Spleen (tissue), 11 donors: ENCODE measurements around the gene SMARCA4. TPM values are rescaled to one million over a fixed set of nuclear protein-coding genes. Genes with fewer than 3 reads are reported as not detected.
A peak's percentile ranks its signal among the peaks of the same experiment; 100 is the strongest.

ENCODE experiments used
- DNase-seq: peaks from one replicate; pipeline ENCODE4 v3.0.0-alpha.2; 2020
- H3K27ac ChIP-seq, 8 donors: fragments of 200-600 bp; sonication (generic) in 7 of 8; 1 replicate in 4 of 8; 2 replicates in 4 of 8; pipeline versions ENCODE4 v1.5.0 to v1.8.0; 2016 to 2021; ENCODE audit warnings: inconsistent platforms in 4 of 8, mild to moderate bottlenecking in 4 of 8, moderate library complexity in 1 of 8
- H3K27me3 ChIP-seq, 7 donors: fragments of 200-600 bp; sonication (generic) in 6 of 7; replicated peaks in 1 of 7; 1 replicate in 4 of 7; 2 replicates in 3 of 7; pipeline versions ENCODE4 v1.5.0 to v1.8.0; 2016 to 2021; ENCODE audit warnings: inconsistent platforms in 3 of 7, mild to moderate bottlenecking in 1 of 7
- H3K36me3 ChIP-seq, 6 donors: fragments of 200-600 bp; sonication (generic) in 5 of 6; 1 replicate in 4 of 6; 2 replicates in 2 of 6; pipeline versions ENCODE4 v1.5.0 to v1.8.0; 2016 to 2021; ENCODE audit warnings: inconsistent platforms in 2 of 6
- H3K4me1 ChIP-seq, 6 donors: fragments of 200-600 bp; sonication (generic) in 5 of 6; 1 replicate in 3 of 6; 2 replicates in 3 of 6; pipeline versions ENCODE4 v1.5.0 to v1.8.0; 2016 to 2021; ENCODE audit warnings: inconsistent platforms in 3 of 6
- H3K4me3 ChIP-seq, 8 donors: fragments of 200-600 bp; sonication (generic) in 7 of 8; 1 replicate in 4 of 8; 2 replicates in 4 of 8; pipeline versions ENCODE4 v1.5.0 to v1.8.0; 2016 to 2021; ENCODE audit warnings: inconsistent platforms in 4 of 8, mild to moderate bottlenecking in 4 of 8, moderate library complexity in 2 of 8
- H3K9me3 ChIP-seq, 8 donors: fragments of 200-600 bp; sonication (generic) in 7 of 8; 1 replicate in 4 of 8; 2 replicates in 4 of 8; pipeline versions ENCODE4 v1.5.0 to v1.8.0; 2016 to 2021; ENCODE audit warnings: inconsistent platforms in 4 of 8
- POLR2A ChIP-seq, 3 donors: fragments of 450-650 bp; IDR thresholded peaks; one replicate each; pipeline ENCODE4 v1.5.1; 2017; ENCODE audit warnings: antibody characterized with exemption in 3 of 3, mild to moderate bottlenecking in 1 of 3
- POLR2AphosphoS5 ChIP-seq, 3 donors: sonication (generic); formaldehyde crosslinking; IDR thresholded peaks; one replicate each; pipeline ENCODE4 v1.5.1; 2017; ENCODE audit warnings: antibody characterized with exemption in 3 of 3
- WGBS, 5 donors: extraction: QIAGEN DNeasy Blood & Tissue Kit in 3 of 5; methylation state at CpG; one replicate each; pipeline versions ENCODE4 v1.1.5 to v1.1.7; 2013 to 2018; 5-methylcytosine and 5-hydroxymethylcytosine counted together
- intact Hi-C: fragments of 100-400 bp; cut with DNase I; formaldehyde crosslinking; loops from one replicate; pipeline ENCODE4 v1.15.0; 2023; ENCODE audit warnings: low total_unique reads
- polyA plus RNA-seq, 3 donors: library from polyadenylated mRNA; stranded (reverse); fragments of 200-250 nt; gene quantifications; one replicate each; pipeline ENCODE4 v1.2.1, GENCODE V29; 2013
- total RNA-seq, 7 donors: library from RNA; depleted of rRNA in 3 of 7; stranded (reverse); fragments of >200 nt in 3 of 7; fragmentation: NEBNext Ultra II Directional in 4 of 7; extraction: Animal tissue kit (Norgen Biotek cat#: 25700) in 4 of 7; gene quantifications; one replicate each; pipeline versions ENCODE4 v1.1.0 to v1.2.1, GENCODE V29; 2016 to 2021
- TF ChIP-seq, protein P1 (sequence below), 11 experiments: fragments of 200-600 bp in 7 of 11; fragments of 450-650 bp in 4 of 11; sonication (generic) in 4 of 11; IDR thresholded peaks in 8 of 11; conservative IDR thresholded peaks in 3 of 11; 1 replicate in 7 of 11; 2 replicates in 4 of 11; pipeline versions ENCODE4 v1.4.0 to v1.8.0; 2016 to 2021; ENCODE audit warnings: antibody characterized with exemption in 11 of 11, inconsistent platforms in 4 of 11, mild to moderate bottlenecking in 1 of 11
- donor health status: healthy with polysubstance abuse.
- donor health status: DM: no; HTN: no; CAD: no; lungs with moderate emphysema.
- donor health status: DM: no; HTN: no; CAD: no.
- donor health status: Bipolar disorder and iron deficiency.
- donor health status: healthy.
- donor health status: DM: no; HTN: no; CAD: no.
- donor health status: DM: yes; HTN: yes; CAD: no.

SMARCA4 gene
- total and polyA plus RNA-seq, 10 donors: 41.6 to 95.6 (median 65.8) TPM

DNA sequence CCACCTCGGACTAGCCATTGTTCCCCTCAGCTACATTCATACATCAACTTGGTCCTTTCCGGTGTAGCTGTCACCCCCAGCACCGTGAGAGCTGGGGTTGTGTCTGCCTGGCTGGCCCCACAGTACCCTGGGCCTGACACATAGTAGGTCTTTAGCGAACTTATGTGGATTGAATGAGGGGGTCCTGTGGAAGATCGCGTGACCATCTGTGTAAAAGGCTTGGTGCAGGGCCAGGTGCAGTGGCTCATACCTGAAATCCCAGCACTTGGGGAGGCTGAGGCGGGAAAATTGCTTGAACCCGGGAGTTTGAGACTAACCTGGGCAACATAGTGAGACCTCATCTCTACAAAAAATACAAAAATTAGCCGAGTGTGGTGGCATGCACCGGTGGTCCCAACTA lies 2.0 kb downstream of the SMARCA4 start:
- intact Hi-C loops: no loop called here
- H3K27ac ChIP-seq: peak overlapping the region in 5 of 8 donors; percentile 20 to 97 (median 94)
- no peak for DNase-seq
- no peaks in the 10 kb centered on the region for H3K36me3 ChIP-seq
- no peaks in the 10 kb centered on the region for H3K9me3 ChIP-seq
- TF ChIP-seq POLR2AphosphoS5 (IDR thresholded peaks at IDR 0.05) (no peak), POLR2A (IDR thresholded peaks at IDR 0.05) (no peak)
- TF ChIP-seq, protein P1, sequence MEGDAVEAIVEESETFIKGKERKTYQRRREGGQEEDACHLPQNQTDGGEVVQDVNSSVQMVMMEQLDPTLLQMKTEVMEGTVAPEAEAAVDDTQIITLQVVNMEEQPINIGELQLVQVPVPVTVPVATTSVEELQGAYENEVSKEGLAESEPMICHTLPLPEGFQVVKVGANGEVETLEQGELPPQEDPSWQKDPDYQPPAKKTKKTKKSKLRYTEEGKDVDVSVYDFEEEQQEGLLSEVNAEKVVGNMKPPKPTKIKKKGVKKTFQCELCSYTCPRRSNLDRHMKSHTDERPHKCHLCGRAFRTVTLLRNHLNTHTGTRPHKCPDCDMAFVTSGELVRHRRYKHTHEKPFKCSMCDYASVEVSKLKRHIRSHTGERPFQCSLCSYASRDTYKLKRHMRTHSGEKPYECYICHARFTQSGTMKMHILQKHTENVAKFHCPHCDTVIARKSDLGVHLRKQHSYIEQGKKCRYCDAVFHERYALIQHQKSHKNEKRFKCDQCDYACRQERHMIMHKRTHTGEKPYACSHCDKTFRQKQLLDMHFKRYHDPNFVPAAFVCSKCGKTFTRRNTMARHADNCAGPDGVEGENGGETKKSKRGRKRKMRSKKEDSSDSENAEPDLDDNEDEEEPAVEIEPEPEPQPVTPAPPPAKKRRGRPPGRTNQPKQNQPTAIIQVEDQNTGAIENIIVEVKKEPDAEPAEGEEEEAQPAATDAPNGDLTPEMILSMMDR (IDR thresholded peaks at IDR 0.05 in 8 of 11, conservative IDR thresholded peaks at IDR 0.05 in 3 of 11): no peak
- H3K4me1 ChIP-seq: peaks cover 21 to 76% (median 51%) of the 10 kb centered on the region in 6 donors
- no peaks in the 10 kb centered on the region for H3K27me3 ChIP-seq
- peak overlapping the region in 1 of 8 donors; percentile 92 for H3K4me3 ChIP-seq
- 82 to 87% (median 84%) methylated on average over 10 of the region's 10 CpGs for WGBS, 5 donors

DNA sequence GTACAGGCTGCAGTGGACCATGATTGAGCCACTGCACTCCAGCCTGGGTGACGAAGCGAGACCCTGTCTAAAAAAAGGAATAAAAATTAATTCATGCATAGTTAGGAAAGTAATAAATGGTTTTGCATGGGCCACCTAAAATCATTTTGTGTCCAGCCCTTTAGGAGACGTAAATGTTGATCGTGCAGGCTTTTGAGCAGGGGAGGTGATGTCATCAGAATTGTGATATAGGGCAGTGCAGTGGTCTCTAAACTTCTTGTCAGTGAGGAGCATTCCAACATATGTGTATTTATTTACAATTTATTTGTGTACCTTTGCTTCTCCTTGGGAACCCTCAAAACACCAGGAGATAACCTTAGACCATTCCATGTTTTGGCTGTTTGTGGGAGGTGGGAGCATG lies 3.0 kb downstream of the SMARCA4 start:
- TF ChIP-seq, protein P1 (IDR thresholded peaks at IDR 0.05 in 8 of 11, conservative IDR thresholded peaks at IDR 0.05 in 3 of 11): no peak
- TF ChIP-seq POLR2AphosphoS5 (IDR thresholded peaks at IDR 0.05) (no peak), POLR2A (IDR thresholded peaks at IDR 0.05) (no peak)
- peak overlapping the region in 5 of 8 donors; percentile 13 to 95 (median 50) for H3K27ac ChIP-seq
- H3K36me3 ChIP-seq: no peaks in the 10 kb centered on the region
- WGBS, 5 donors: 66 to 78% (median 74%) methylated on average over 4 of the region's 4 CpGs
- peaks cover 27 to 86% (median 61%) of the 10 kb centered on the region in 6 donors for H3K4me1 ChIP-seq
- intact Hi-C loops: no loop called here
- H3K27me3 ChIP-seq: no peaks in the 10 kb centered on the region
- H3K9me3 ChIP-seq: no peaks in the 10 kb centered on the region
- no peak overlapping the region for H3K4me3 ChIP-seq
- DNase-seq: no peak

GRCh38 chr19:10964903-10965302 lies 4.1 kb downstream of the SMARCA4 start:
- H3K36me3 ChIP-seq: no peaks in the 10 kb centered on the region
- intact Hi-C loops: no loop called here
- WGBS, 5 donors: 92 to 97% (median 95%) methylated on average over 4 of the region's 4 CpGs
- no peak overlapping the region for H3K4me3 ChIP-seq
- no peak for DNase-seq
- TF ChIP-seq POLR2AphosphoS5 (IDR thresholded peaks at IDR 0.05) (no peak), POLR2A (IDR thresholded peaks at IDR 0.05) (no peak)
- TF ChIP-seq, protein P1 (IDR thresholded peaks at IDR 0.05 in 8 of 11, conservative IDR thresholded peaks at IDR 0.05 in 3 of 11): no peak
- no peaks in the 10 kb centered on the region for H3K27me3 ChIP-seq
- H3K9me3 ChIP-seq: no peaks in the 10 kb centered on the region
- H3K27ac ChIP-seq: peak overlapping the region in 1 of 8 donors; percentile 4
- H3K4me1 ChIP-seq: peaks cover 31 to 88% (median 61%) of the 10 kb centered on the region in 6 donors

- 83 to 85% (median 84%) methylated on average over 6 of the region's 6 CpGs for WGBS, 5 donors
- intact Hi-C loops: no loop called here
These were observed 4.6 kb downstream of the SMARCA4 start for GRCh38 chr19:10965398-10965797.

More at GRCh38 chr19:10965398-10965797, 4.6 kb downstream of the SMARCA4 start:
- no peaks in the 10 kb centered on the region for H3K36me3 ChIP-seq
- H3K27ac ChIP-seq: no peak overlapping the region
- no peak for DNase-seq
- TF ChIP-seq POLR2A (IDR thresholded peaks at IDR 0.05) (no peak), POLR2AphosphoS5 (IDR thresholded peaks at IDR 0.05) (no peak)
- TF ChIP-seq, protein P1 (IDR thresholded peaks at IDR 0.05 in 8 of 11, conservative IDR thresholded peaks at IDR 0.05 in 3 of 11): no peak
- H3K4me3 ChIP-seq: no peak overlapping the region
- no peaks in the 10 kb centered on the region for H3K9me3 ChIP-seq
- no peaks in the 10 kb centered on the region for H3K27me3 ChIP-seq
- peaks cover 31 to 89% (median 60%) of the 10 kb centered on the region in 6 donors for H3K4me1 ChIP-seq
